Transverse colon (tissue), 4 donors: Measurements from ENCODE around the gene TPPP. TPM values are rescaled to one million over a fixed set of nuclear protein-coding genes. Genes with fewer than 3 reads are reported as not detected.

Experiments
- DNase-seq: peaks from one replicate; pipeline ENCODE4 v3.0.0-alpha.2; 2019
- H3K27ac ChIP-seq, 4 donors: fragments of 200-600 bp; sonication (generic); 2 replicates each; pipeline ENCODE4 v1.5.1; 2016 to 2018; ENCODE audit warnings: inconsistent platforms in 4 of 4
- H3K27me3 ChIP-seq: fragments of 200-600 bp; sonication (generic); 2 replicates; pipeline ENCODE4 v1.5.1; 2017; ENCODE audit warnings: inconsistent platforms
- H3K36me3 ChIP-seq, 4 donors: fragments of 200-600 bp; sonication (generic); 2 replicates each; pipeline ENCODE4 v1.5.1; 2017 to 2019; ENCODE audit warnings: inconsistent platforms in 4 of 4
- H3K4me1 ChIP-seq, 4 donors: fragments of 200-600 bp; sonication (generic); 2 replicates each; pipeline ENCODE4 v1.5.1; 2017 to 2020; ENCODE audit warnings: inconsistent platforms in 4 of 4
- H3K4me3 ChIP-seq, 4 donors: fragments of 200-600 bp; sonication (generic); 1 replicate in 1 of 4; 2 replicates in 3 of 4; pipeline versions ENCODE4 v1.5.1 to v1.6.1; 2017 to 2019; ENCODE audit warnings: inconsistent platforms in 4 of 4
- H3K9me3 ChIP-seq, 2 donors: fragments of 200-600 bp; sonication (generic); 2 replicates each; pipeline ENCODE4 v1.5.1; 2017 to 2019; ENCODE audit warnings: inconsistent platforms in 2 of 2
- EP300 ChIP-seq: sonication (generic); formaldehyde crosslinking; IDR thresholded peaks from one replicate; pipeline ENCODE4 v1.6.1; 2017; ENCODE audit warnings: antibody characterized with exemption, low read depth
- POLR2A ChIP-seq: fragments of 450-650 bp; IDR thresholded peaks from one replicate; pipeline ENCODE4 v1.6.1; 2016; ENCODE audit warnings: antibody characterized with exemption, mild to moderate bottlenecking, moderate library complexity
- POLR2AphosphoS5 ChIP-seq, 3 donors: sonication (generic); formaldehyde crosslinking; IDR thresholded peaks; one replicate each; pipeline ENCODE4 v1.6.1; 2016; ENCODE audit warnings: antibody characterized with exemption in 3 of 3
- WGBS, 2 donors: methylation state at CpG; one replicate each; pipeline ENCODE4 v1.1.5; 2018; ENCODE audit warnings: low coverage in 1 of 2; 5-methylcytosine and 5-hydroxymethylcytosine counted together
- in situ Hi-C, 4 donors: fragments of 200-750 bp; cut with MboI; loops; one replicate each; pipeline versions ENCODE4 v1.15.0 to v1.15.1; 2017; ENCODE audit warnings: low sequenced_read_pairs in 3 of 4, low pct_ligation_motif_present in 1 of 4, low pct_unique_long_range_greater_than_20kb in 1 of 4
- intact Hi-C: fragments of 100-400 bp; cut with DNase I; formaldehyde crosslinking; loops from one replicate; pipeline ENCODE4 v1.15.1; 2023; ENCODE audit warnings: low total_unique reads
- total RNA-seq, 4 donors: library from RNA; depleted of rRNA; stranded (reverse); fragments of >200 nt; gene quantifications; one replicate each; pipeline ENCODE4 v1.1.0, GENCODE V29; 2016
- TF ChIP-seq, protein P1 (sequence below), 5 experiments: fragments of 200-600 bp in 3 of 5; fragments of 450-650 bp in 2 of 5; sonication (generic) in 3 of 5; IDR thresholded peaks; 1 replicate in 2 of 5; 2 replicates in 3 of 5; pipeline ENCODE4 v1.5.1; 2016 to 2017; ENCODE audit warnings: antibody characterized with exemption in 5 of 5, inconsistent platforms in 3 of 5, mild to moderate bottlenecking in 2 of 5, moderate library complexity in 1 of 5

The TPPP gene
- total RNA-seq, 4 donors from 2014 or later, result 2.2 to 40.6 (median 4.1) TPM

- Histone ChIP-seq H3K9me3 (no peaks in the 10 kb centered on the region), H3K27me3 (no peaks in the 10 kb centered on the region), H3K36me3 (no peaks in the 10 kb centered on the region), H3K4me3 (no peak overlapping the region), H3K27ac (no peak overlapping the region), H3K4me1 (no peaks in the 10 kb centered on the region)
- WGBS, 2 donors, result 92 to 95% methylated on average over 4 to 15 of the region's 15 CpGs
- TF ChIP-seq POLR2AphosphoS5 (IDR thresholded peaks at IDR 0.05), result no peak
- TF ChIP-seq, protein P1, sequence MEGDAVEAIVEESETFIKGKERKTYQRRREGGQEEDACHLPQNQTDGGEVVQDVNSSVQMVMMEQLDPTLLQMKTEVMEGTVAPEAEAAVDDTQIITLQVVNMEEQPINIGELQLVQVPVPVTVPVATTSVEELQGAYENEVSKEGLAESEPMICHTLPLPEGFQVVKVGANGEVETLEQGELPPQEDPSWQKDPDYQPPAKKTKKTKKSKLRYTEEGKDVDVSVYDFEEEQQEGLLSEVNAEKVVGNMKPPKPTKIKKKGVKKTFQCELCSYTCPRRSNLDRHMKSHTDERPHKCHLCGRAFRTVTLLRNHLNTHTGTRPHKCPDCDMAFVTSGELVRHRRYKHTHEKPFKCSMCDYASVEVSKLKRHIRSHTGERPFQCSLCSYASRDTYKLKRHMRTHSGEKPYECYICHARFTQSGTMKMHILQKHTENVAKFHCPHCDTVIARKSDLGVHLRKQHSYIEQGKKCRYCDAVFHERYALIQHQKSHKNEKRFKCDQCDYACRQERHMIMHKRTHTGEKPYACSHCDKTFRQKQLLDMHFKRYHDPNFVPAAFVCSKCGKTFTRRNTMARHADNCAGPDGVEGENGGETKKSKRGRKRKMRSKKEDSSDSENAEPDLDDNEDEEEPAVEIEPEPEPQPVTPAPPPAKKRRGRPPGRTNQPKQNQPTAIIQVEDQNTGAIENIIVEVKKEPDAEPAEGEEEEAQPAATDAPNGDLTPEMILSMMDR (IDR thresholded peaks at IDR 0.05), result no peak
- TF ChIP-seq EP300, result no peak
- no peak for TF ChIP-seq POLR2A
- DNase-seq, result no peak
- in situ Hi-C loops, result no loop called here
- intact Hi-C loops, result no loop called here
These were observed 48.2 kb downstream of the TPPP start for GRCh38 chr5:644971-645370.

- H3K9me3 ChIP-seq, result no peaks in the 10 kb centered on the region
- TF ChIP-seq EP300 (no peak), POLR2A (no peak), POLR2AphosphoS5 (IDR thresholded peaks at IDR 0.05) (no peak)
- TF ChIP-seq, protein P1 (IDR thresholded peaks at IDR 0.05), result no peak
- in situ Hi-C loops (no loop called here), intact Hi-C loops (no loop called here)
- no peaks in the 10 kb centered on the region for H3K27me3 ChIP-seq
- WGBS, 2 donors, result 92% methylated on average over 2 to 13 of the region's 13 CpGs
- no peak overlapping the region for H3K27ac ChIP-seq
- no peaks in the 10 kb centered on the region for H3K4me1 ChIP-seq
- no peak overlapping the region for H3K4me3 ChIP-seq
- H3K36me3 ChIP-seq, result no peaks in the 10 kb centered on the region
- no peak for DNase-seq
These were observed 48.6 kb downstream of the TPPP start for GRCh38 chr5:644509-644908.

DNA sequence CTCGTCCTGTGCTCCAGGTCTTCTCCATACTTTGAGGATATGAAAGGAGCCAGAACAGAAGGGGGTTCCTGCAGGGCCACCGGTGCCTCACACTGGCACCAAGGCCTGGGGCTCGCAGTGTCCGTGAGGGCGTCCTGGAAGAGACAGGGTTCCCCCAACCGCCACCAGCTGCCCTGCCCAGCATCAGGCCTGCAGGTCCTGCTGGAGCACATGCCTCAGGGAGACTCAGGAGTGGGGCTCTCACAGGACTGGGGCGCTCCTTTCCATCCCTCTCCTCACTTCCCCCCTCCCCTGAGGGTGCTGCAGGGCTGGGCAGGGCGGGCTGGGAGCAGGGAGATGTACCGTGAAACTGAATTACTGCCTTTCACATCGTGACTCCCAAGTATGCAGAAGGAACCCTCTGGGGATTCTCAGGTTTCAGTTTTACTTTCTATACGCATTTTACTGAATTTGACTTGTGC, 49.3 kb downstream of the TPPP start:
- no peak for DNase-seq
- Histone ChIP-seq H3K4me3 (no peak overlapping the region), H3K36me3 (no peaks in the 10 kb centered on the region), H3K27me3 (no peaks in the 10 kb centered on the region), H3K4me1 (no peaks in the 10 kb centered on the region), H3K9me3 (no peaks in the 10 kb centered on the region), H3K27ac (no peak overlapping the region)
- intact Hi-C loops (no loop called here), in situ Hi-C loops (no loop called here)
- no peak for TF ChIP-seq POLR2AphosphoS5 (IDR thresholded peaks at IDR 0.05)
- TF ChIP-seq, protein P1 (IDR thresholded peaks at IDR 0.05), result no peak
- TF ChIP-seq POLR2A, result no peak
- TF ChIP-seq EP300, result no peak
- WGBS, 2 donors, result 71 to 75% methylated on average over 3 to 11 of the region's 11 CpGs

DNA sequence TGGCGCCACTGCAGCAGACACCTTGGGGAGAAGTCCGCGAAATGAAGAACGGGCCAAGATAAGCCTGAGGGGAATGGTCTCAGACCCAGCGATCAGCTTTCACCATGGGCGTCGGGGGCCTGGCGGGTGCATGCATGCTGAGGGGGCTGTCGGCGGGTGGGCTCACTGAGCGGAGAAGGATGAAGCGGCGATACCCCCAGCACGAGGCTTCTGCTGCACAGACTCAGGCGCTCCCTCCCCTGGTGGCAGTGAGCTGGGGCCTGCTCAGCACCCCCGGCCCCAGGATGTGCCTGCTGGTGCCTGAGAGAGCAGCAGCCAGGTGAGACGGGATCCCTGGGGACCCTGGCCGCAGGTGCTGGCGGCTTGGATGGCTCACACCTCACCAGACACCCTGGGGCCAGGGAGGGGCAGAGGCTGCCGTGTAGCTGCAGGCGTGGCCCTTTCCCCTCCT, 49.8 kb downstream of the TPPP start:
- Histone ChIP-seq H3K27me3 (no peaks in the 10 kb centered on the region), H3K36me3 (no peaks in the 10 kb centered on the region), H3K4me3 (no peak overlapping the region), H3K4me1 (no peaks in the 10 kb centered on the region), H3K9me3 (no peaks in the 10 kb centered on the region), H3K27ac (no peak overlapping the region)
- DNase-seq, result no peak
- intact Hi-C loops (no loop called here), in situ Hi-C loops (no loop called here)
- WGBS, 2 donors, result 93% methylated on average over 19 of the region's 21 CpGs; no CpG with 5 or more reads in 1 of the 2 donors
- TF ChIP-seq, protein P1 (IDR thresholded peaks at IDR 0.05), result no peak
- TF ChIP-seq POLR2AphosphoS5 (IDR thresholded peaks at IDR 0.05) (no peak), POLR2A (no peak), EP300 (no peak)
